Astrocyte (in vitro differentiated cells and primary cell): ENCODE data around the gene CDON.

Experiments used
- CTCF ChIP-seq: IDR thresholded peaks from 2 replicates; pipeline ENCODE4 v1.5.1; 2011; ENCODE audit warnings: low read depth, mild to moderate bottlenecking, inconsistent platforms, low read length, moderate library complexity; ENCODE audit not compliant: insufficient read depth
- EZH2 ChIP-seq: IDR thresholded peaks from 2 replicates; pipeline ENCODE4 v1.6.1; 2012; ENCODE audit warnings: mild to moderate bottlenecking, low read length, inconsistent platforms; ENCODE audit not compliant: insufficient read depth

DNA sequence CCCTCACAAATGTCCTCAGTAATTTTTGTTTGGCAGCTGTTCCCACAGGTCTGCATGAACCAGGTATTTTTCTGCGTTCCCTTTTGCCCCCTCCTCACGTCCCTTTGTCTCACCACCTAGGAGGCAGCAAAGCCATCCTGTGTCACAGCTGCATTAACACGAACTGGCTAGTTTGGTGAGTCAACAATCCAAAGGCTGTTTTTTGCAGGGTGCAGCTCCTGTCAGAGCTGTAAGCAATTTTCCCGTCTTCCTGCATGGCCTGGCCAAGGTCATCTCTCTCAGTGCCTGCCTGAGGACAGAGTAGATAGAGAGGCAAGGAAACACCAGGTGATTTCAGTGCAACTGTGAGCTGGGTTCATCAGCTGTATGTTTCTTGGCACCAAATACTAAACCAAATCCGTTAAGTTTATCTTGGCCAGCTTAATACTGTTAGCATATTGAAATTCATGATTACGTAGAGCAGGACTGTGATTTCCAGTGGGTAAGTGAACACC, 137.4 kb downstream of the CDON start:
- TF ChIP-seq CTCF = no peak
- TF ChIP-seq EZH2 = no peak
